HepG2 (cell line): ENCODE measurements around the gene PDGFD. TPM values are rescaled to one million over a fixed set of nuclear protein-coding genes. Genes with fewer than 3 reads are reported as not detected.

Source experiments
- ADNP ChIP-seq: sonication (generic); formaldehyde crosslinking; IDR thresholded peaks from 2 replicates; pipeline ENCODE4 v1.4.0; 2020; ENCODE audit warnings: missing genetic modification reagents
- FOXK2 ChIP-seq: fragments of 450-650 bp; IDR thresholded peaks from 2 replicates; pipeline ENCODE4 v1.6.1; 2016
- NR3C1 ChIP-seq: sonication (generic); formaldehyde crosslinking; IDR thresholded peaks from 2 replicates; pipeline ENCODE4 v1.4.0; 2020; ENCODE audit warnings: missing genetic modification reagents
- PAF1 ChIP-seq: IDR thresholded peaks from 2 replicates; pipeline ENCODE4 v1.6.1; 2016; ENCODE audit warnings: missing genetic modification reagents, missing compliant biosample characterization
- PPARG ChIP-seq: conservative IDR thresholded peaks from 2 replicates; pipeline ENCODE4 v1.6.1; 2016; ENCODE audit warnings: missing biosample characterization, missing genetic modification reagents
- RELA ChIP-seq: sonication (generic); formaldehyde crosslinking; IDR thresholded peaks from 2 replicates; pipeline ENCODE4 v1.4.0; 2020; ENCODE audit warnings: missing genetic modification reagents
- RNF2 ChIP-seq: fragments of 450-650 bp; conservative IDR thresholded peaks from 2 replicates; pipeline ENCODE4 v1.6.1; 2016; ENCODE audit warnings: low read depth
- SOX5 ChIP-seq: IDR thresholded peaks from 2 replicates; pipeline ENCODE4 v1.6.1; 2016; ENCODE audit warnings: borderline replicate concordance
- TBP ChIP-seq: sonication (generic); formaldehyde crosslinking; IDR thresholded peaks from 2 replicates; pipeline ENCODE4 v1.5.0; 2020; ENCODE audit warnings: missing genetic modification reagents
- ZNF101 ChIP-seq: sonication (generic); formaldehyde crosslinking; IDR thresholded peaks from 2 replicates; pipeline ENCODE4 v1.4.0; 2020; ENCODE audit warnings: mild to moderate bottlenecking, low read depth, missing genetic modification reagents, borderline replicate concordance
- ZNF280B ChIP-seq: sonication (generic); formaldehyde crosslinking; IDR thresholded peaks from 2 replicates; pipeline ENCODE4 v1.5.0; 2020; ENCODE audit warnings: missing genetic modification reagents, mild to moderate bottlenecking, borderline replicate concordance
- ZNF34 ChIP-seq: sonication (generic); formaldehyde crosslinking; IDR thresholded peaks from 2 replicates; pipeline ENCODE4 v1.4.0; 2020; ENCODE audit warnings: mild to moderate bottlenecking, missing genetic modification reagents, borderline replicate concordance
- ZNF563 ChIP-seq: sonication (generic); formaldehyde crosslinking; IDR thresholded peaks from 2 replicates; pipeline ENCODE4 v1.8.0; 2022; ENCODE audit warnings: mild to moderate bottlenecking, moderate library complexity, missing genetic modification reagents
- ZNF567 ChIP-seq: sonication (generic); formaldehyde crosslinking; IDR thresholded peaks from 2 replicates; pipeline ENCODE4 v1.8.1; 2023; ENCODE audit warnings: mild to moderate bottlenecking, missing genetic modification reagents, borderline replicate concordance
- ZNF790 ChIP-seq: sonication (generic); formaldehyde crosslinking; IDR thresholded peaks from 2 replicates; pipeline ENCODE4 v1.8.0; 2022; ENCODE audit warnings: missing genetic modification reagents, mild to moderate bottlenecking, borderline replicate concordance
- ZXDC ChIP-seq: sonication (generic); formaldehyde crosslinking; IDR thresholded peaks from 2 replicates; pipeline ENCODE4 v1.5.0; 2020; ENCODE audit warnings: mild to moderate bottlenecking, missing genetic modification reagents
- polyA plus RNA-seq, 8 experiments: library from polyadenylated mRNA; depleted of rRNA in 3 of 8; stranded (reverse) in 7 of 8; unstranded in 1 of 8; fragments of >200 nt; fragmentation: Illumina TruSeq in 4 of 8; extraction: Trizol in 4 of 8; gene quantifications; 2 replicates each; pipeline versions ENCODE4 v1.2.1 to v1.2.3, GENCODE V29; 2011 to 2016; ENCODE audit warnings: low read depth in 4 of 8, missing spikeins in 1 of 8, mixed read lengths in 1 of 8; ENCODE audit not compliant: insufficient read depth in 1 of 8
- total RNA-seq, 5 experiments: library from RNA; depleted of rRNA; stranded (reverse); fragments of >200 nt; fragmentation: Illumina TruSeq; extraction: Trizol; gene quantifications; 2 replicates each; pipeline ENCODE4 v1.2.3, GENCODE V29; 2016; ENCODE audit warnings: low read depth in 1 of 5
- TF ChIP-seq, protein P1 (sequence below): IDR thresholded peaks from 2 replicates; pipeline ENCODE4 v1.6.1; 2016; ENCODE audit warnings: missing compliant biosample characterization, missing genetic modification reagents, borderline replicate concordance
- TF ChIP-seq, protein P2 (sequence below): sonication (generic); formaldehyde crosslinking; IDR thresholded peaks from 2 replicates; pipeline ENCODE4 v1.8.0; 2023; ENCODE audit warnings: mild to moderate bottlenecking, missing genetic modification reagents
- TF ChIP-seq, protein P3 (sequence below): sonication (generic); formaldehyde crosslinking; IDR thresholded peaks from 2 replicates; pipeline ENCODE4 v1.8.1; 2023; ENCODE audit warnings: mild to moderate bottlenecking, moderate library complexity, missing genetic modification reagents
- TF ChIP-seq, protein P4 (sequence below): sonication (generic); formaldehyde crosslinking; IDR thresholded peaks from 2 replicates; pipeline ENCODE4 v1.4.0; 2020; ENCODE audit warnings: missing genetic modification reagents

The PDGFD gene
- total and polyA plus RNA-seq, 2 of the 13 experiments (the other 11 are each of a cell fraction or from before 2014, with no cell fraction given): 0.09 to 0.29 TPM

DNA sequence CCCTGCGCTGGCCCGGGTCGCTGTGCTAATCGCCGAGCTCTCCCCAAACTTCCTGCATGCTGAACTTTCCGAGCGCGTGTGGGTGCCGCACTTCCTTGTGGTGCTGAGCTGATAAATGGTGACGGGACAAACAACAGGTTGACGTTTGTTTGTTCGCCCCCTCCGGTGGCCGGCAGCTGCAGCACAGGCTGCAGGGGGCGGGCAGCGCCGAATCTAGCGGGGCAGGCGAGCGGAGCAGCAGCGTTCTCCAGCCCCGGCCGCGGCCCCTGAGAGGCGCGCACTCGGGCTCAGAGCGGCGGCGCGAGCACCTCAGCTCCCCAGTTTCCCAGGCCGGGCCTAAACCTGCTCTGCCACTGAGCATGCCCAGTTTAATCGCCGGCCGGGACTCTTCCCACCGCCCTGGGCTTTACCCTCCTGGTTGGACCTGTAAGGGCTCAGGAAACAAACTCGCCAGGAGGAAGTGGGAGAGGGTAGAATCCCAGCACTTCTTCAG, at the start of gene PDGFD (continued):
- TF ChIP-seq ZNF280B (CRISPR knock-in tag) (no peak), RNF2 (0 out of 2 replicates have a peak, but pooled peaks have one; percentile 36), SOX5 (no peak), PPARG (CRISPR knock-in tag) (no peak), ZXDC (CRISPR knock-in tag) (0 out of 2 replicates have a peak, but pooled peaks have one; percentile 36), RELA (CRISPR knock-in tag) (no peak), ZNF563 (CRISPR knock-in tag) (no peak), FOXK2 (no peak), ZNF101 (no peak), PAF1 (CRISPR knock-in tag) (no peak), ZNF567 (0 out of 2 replicates have a peak, but pooled peaks have one; percentile 32), ADNP (CRISPR knock-in tag) (no peak), ZNF790 (no peak), TBP (CRISPR knock-in tag) (no peak), NR3C1 (CRISPR knock-in tag) (no peak), ZNF34 (CRISPR knock-in tag) (no peak)
- TF ChIP-seq, protein P1, sequence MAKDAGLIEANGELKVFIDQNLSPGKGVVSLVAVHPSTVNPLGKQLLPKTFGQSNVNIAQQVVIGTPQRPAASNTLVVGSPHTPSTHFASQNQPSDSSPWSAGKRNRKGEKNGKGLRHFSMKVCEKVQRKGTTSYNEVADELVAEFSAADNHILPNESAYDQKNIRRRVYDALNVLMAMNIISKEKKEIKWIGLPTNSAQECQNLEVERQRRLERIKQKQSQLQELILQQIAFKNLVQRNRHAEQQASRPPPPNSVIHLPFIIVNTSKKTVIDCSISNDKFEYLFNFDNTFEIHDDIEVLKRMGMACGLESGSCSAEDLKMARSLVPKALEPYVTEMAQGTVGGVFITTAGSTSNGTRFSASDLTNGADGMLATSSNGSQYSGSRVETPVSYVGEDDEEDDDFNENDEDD: peak; percentile 40; the same call in 1 of the 2 replicates
- TF ChIP-seq, protein P2, sequence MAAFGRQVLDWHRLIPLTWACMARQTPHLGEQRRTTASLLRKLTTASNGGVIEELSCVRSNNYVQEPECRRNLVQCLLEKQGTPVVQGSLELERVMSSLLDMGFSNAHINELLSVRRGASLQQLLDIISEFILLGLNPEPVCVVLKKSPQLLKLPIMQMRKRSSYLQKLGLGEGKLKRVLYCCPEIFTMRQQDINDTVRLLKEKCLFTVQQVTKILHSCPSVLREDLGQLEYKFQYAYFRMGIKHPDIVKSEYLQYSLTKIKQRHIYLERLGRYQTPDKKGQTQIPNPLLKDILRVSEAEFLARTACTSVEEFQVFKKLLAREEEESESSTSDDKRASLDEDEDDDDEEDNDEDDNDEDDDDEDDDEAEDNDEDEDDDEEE (CRISPR knock-in tag): no peak
- TF ChIP-seq, protein P3, sequence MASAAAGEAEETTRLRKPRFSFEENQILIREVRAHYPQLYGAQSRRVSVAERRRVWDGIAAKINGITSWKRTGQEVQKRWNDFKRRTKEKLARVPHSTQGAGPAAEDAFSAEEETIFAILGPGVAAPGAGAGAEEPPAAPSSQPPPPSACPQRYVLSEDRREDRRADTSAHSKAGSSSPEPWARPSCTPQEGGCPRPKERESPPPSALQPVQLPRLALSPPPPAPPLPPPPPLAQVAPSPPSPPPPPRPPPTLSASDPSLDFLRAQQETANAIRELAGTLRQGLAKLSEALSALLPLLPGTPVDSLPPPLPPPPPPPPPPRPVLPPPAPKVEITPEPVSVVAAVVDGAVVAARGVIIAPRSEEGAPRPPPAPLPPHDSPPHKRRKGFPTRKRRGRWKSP (CRISPR knock-in tag): peak; percentile 91
- TF ChIP-seq, protein P4, sequence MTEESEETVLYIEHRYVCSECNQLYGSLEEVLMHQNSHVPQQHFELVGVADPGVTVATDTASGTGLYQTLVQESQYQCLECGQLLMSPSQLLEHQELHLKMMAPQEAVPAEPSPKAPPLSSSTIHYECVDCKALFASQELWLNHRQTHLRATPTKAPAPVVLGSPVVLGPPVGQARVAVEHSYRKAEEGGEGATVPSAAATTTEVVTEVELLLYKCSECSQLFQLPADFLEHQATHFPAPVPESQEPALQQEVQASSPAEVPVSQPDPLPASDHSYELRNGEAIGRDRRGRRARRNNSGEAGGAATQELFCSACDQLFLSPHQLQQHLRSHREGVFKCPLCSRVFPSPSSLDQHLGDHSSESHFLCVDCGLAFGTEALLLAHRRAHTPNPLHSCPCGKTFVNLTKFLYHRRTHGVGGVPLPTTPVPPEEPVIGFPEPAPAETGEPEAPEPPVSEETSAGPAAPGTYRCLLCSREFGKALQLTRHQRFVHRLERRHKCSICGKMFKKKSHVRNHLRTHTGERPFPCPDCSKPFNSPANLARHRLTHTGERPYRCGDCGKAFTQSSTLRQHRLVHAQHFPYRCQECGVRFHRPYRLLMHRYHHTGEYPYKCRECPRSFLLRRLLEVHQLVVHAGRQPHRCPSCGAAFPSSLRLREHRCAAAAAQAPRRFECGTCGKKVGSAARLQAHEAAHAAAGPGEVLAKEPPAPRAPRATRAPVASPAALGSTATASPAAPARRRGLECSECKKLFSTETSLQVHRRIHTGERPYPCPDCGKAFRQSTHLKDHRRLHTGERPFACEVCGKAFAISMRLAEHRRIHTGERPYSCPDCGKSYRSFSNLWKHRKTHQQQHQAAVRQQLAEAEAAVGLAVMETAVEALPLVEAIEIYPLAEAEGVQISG (CRISPR knock-in tag): 0 out of 2 replicates have a peak, but pooled peaks have one; percentile 37
